ENCODE measurements around the gene AKAP13.

GRCh38 chr15:85756411-85757072 is 376.1 kb downstream of the AKAP13 start:
- no peak for TF ChIP-seq CTCF (IDR thresholded peaks at IDR 0.05; ENCODE audit: low read depth, low read length)
- TF ChIP-seq EZH2phosphoT487 (IDR thresholded peaks at IDR 0.05; ENCODE audit: low read depth) = no peak

All from OCI-LY3 (cell line).